ENCODE results near the gene RBM7. TPM values are rescaled to one million over a fixed set of nuclear protein-coding genes. Genes with fewer than 3 reads are reported as not detected.
A peak's percentile ranks its signal among the peaks of the same experiment; 100 is the strongest.

Gene RBM7
- polyA plus RNA-seq = 21.6 to 38.2 TPM (median 34.0 TPM) in 3 replicates
- 35.7 TPM for polyA plus RNA-seq (2011; ENCODE audit: low read depth)
- polyA plus RNA-seq (2011; cell fraction: cytosol; rRNA removed) = 14.7 and 36.7 TPM in 2 replicates
- 16.4 and 21.3 TPM in 2 replicates for polyA plus RNA-seq (2011; cell fraction: nucleus; rRNA removed)
- 27.2 and 39.0 TPM in 2 replicates for polyA plus RNA-seq (2012; ENCODE audit: low replicate concordance)
- polyA minus RNA-seq = 12.4 to 68.6 TPM (median 38.4 TPM) in 3 replicates
- polyA minus RNA-seq (2011; cell fraction: cytosol; rRNA and poly(A)+ RNA removed) = 29.9 TPM
- 10.2 and 38.6 TPM in 2 replicates for polyA minus RNA-seq (2011; cell fraction: nucleus; rRNA and poly(A)+ RNA removed)

GRCh38 chr11:114400216-114400914 lies at the start of gene RBM7, which contains the start of gene C11orf71:
Gene RBM7, plus strand, starts transcription at chr11:114400666. Its CDS starts 6 bp downstream, at chr11:114400672.
Gene C11orf71, minus strand, starts transcription at chr11:114400511. Its CDS starts 180 bp downstream, at chr11:114400331.
- TF ChIP-seq CTCF (optimal IDR thresholded peaks at IDR 0.05 in 1 of 3, IDR thresholded peaks at IDR 0.05 in 1 of 3, conservative IDR thresholded peaks at IDR 0.05 in 1 of 3; ENCODE audit: extremely low read depth in 1 of 3, insufficient read depth in 2 of 3, low read length in 3 of 3) (no peak), EZH2 (IDR thresholded peaks at IDR 0.05; ENCODE audit: low read length) (no peak)
- peaks cover 19% of the 10 kb centered on the region for H3K4me1 ChIP-seq (ENCODE audit: control insufficient read depth, extremely low read depth, insufficient read depth, low read length)
- dilution Hi-C loops (cut with MboI; ENCODE audit: extremely low pct_ligation_motif_present, low sequenced_read_pairs) = no loop called here
- peaks cover under 1 to 5% of the 10 kb centered on the region in 2 experiments for H3K36me3 ChIP-seq (ENCODE audit: control insufficient read depth in 2 of 2, extremely low read depth in 1 of 2, insufficient read depth in 2 of 2, low read length in 2 of 2)
- H3K9me1 ChIP-seq (ENCODE audit: control insufficient read depth, extremely low read depth, insufficient read depth, low read length) = no peaks in the 10 kb centered on the region
- peak within 1 kb of the TSS; percentile 61 to 89 (median 76) for H3K4me3 ChIP-seq (ENCODE audit: control insufficient read depth in 2 of 3, extremely low read depth in 1 of 3, insufficient read depth in 2 of 3, low read depth in 1 of 3, low read length in 3 of 3)
- FAIRE-seq = peak; percentile 88
- no peaks in the 10 kb centered on the region for H4K20me1 ChIP-seq (ENCODE audit: control insufficient read depth, extremely low read depth, insufficient read depth, low read length)
- no peaks in the 10 kb centered on the region for H3K9me3 ChIP-seq (ENCODE audit: control insufficient read depth, low read depth, low read length)
- no peaks in the 10 kb centered on the region for H3K27me3 ChIP-seq (ENCODE audit: control insufficient read depth, extremely low read depth, insufficient read depth, low read length)
- H2AFZ ChIP-seq (ENCODE audit: control insufficient read depth, low read length) = peak within 1 kb of the TSS; percentile 92
- peak within 1 kb of the TSS; percentile 98 for H3K27ac ChIP-seq (ENCODE audit: control insufficient read depth, insufficient read depth, low read length)
- DNase-seq (ENCODE audit: low read depth, low spot score) = peak; percentile 97
- peak within 1 kb of the TSS; percentile 100 for H3K9ac ChIP-seq (ENCODE audit: control insufficient read depth, extremely low read depth, insufficient read depth, low read length)
- H3K4me2 ChIP-seq (ENCODE audit: control insufficient read depth, extremely low read depth, insufficient read depth, low read depth, low read length) = peak within 1 kb of the TSS; percentile 99
- peaks cover 58% of the 10 kb centered on the region for H3K79me2 ChIP-seq (ENCODE audit: control insufficient read depth, insufficient read depth, low read length)

- TF ChIP-seq EZH2 (IDR thresholded peaks at IDR 0.05; ENCODE audit: low read length) = no peak
- TF ChIP-seq CTCF (optimal IDR thresholded peaks at IDR 0.05 in 1 of 3, IDR thresholded peaks at IDR 0.05 in 1 of 3, conservative IDR thresholded peaks at IDR 0.05 in 1 of 3; ENCODE audit: extremely low read depth in 1 of 3, insufficient read depth in 2 of 3, low read length in 3 of 3) = no peak
- no peak overlapping the region for H3K4me2 ChIP-seq (ENCODE audit: control insufficient read depth, extremely low read depth, insufficient read depth, low read depth, low read length)
- no peaks in the 10 kb centered on the region for H4K20me1 ChIP-seq (ENCODE audit: control insufficient read depth, extremely low read depth, insufficient read depth, low read length)
- FAIRE-seq (no peak), DNase-seq (ENCODE audit: low read depth, low spot score) (no peak)
- no peaks in the 10 kb centered on the region for H3K9me1 ChIP-seq (ENCODE audit: control insufficient read depth, extremely low read depth, insufficient read depth, low read length)
- no peak overlapping the region for H3K9ac ChIP-seq (ENCODE audit: control insufficient read depth, extremely low read depth, insufficient read depth, low read length)
- peaks cover 20% of the 10 kb centered on the region for H3K4me1 ChIP-seq (ENCODE audit: control insufficient read depth, extremely low read depth, insufficient read depth, low read length)
- H3K79me2 ChIP-seq (ENCODE audit: control insufficient read depth, insufficient read depth, low read length) = no peaks in the 10 kb centered on the region
- no peak overlapping the region for H3K4me3 ChIP-seq (ENCODE audit: control insufficient read depth in 2 of 3, extremely low read depth in 1 of 3, insufficient read depth in 2 of 3, low read depth in 1 of 3, low read length in 3 of 3)
- H3K9me3 ChIP-seq (ENCODE audit: control insufficient read depth, low read depth, low read length) = no peaks in the 10 kb centered on the region
- H3K27ac ChIP-seq (ENCODE audit: control insufficient read depth, insufficient read depth, low read length) = no peak overlapping the region
- H3K27me3 ChIP-seq (ENCODE audit: control insufficient read depth, extremely low read depth, insufficient read depth, low read length) = no peaks in the 10 kb centered on the region
- dilution Hi-C loops (cut with MboI; ENCODE audit: extremely low pct_ligation_motif_present, low sequenced_read_pairs) = no loop called here
- no peak overlapping the region for H2AFZ ChIP-seq (ENCODE audit: control insufficient read depth, low read length)
- no peaks in the 10 kb centered on the region for H3K36me3 ChIP-seq (ENCODE audit: control insufficient read depth in 2 of 2, extremely low read depth in 1 of 2, insufficient read depth in 2 of 2, low read length in 2 of 2)
Observed at GRCh38 chr11:114353443-114353842, 47.0 kb upstream of the RBM7 start.
